ENCODE results near the gene MTMR6.
A peak's percentile ranks its signal among the peaks of the same experiment; 100 is the strongest.

Gene MTMR6

DNA sequence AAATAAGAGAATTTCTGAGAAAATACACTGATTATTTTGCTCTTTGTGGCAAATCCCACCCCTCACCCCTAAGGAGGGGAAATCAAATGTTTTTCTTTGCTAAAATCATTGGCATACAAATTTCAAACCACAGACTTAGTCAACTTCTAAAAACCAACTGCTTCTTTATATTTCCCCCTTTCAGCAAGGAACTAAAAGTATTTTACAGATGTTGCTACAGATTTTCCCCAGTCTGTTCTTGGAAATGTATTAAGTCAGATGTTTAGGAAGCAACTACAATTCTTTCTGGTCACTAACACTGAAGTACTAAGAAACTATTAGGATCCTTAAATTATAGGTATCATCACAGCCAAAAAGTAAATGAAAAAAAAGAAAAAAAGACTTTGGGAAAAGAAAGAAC, 6.9 kb downstream of the MTMR6 start:
- no peak for DNase-seq (ENCODE audit: low read depth in 2 of 2)

DNA sequence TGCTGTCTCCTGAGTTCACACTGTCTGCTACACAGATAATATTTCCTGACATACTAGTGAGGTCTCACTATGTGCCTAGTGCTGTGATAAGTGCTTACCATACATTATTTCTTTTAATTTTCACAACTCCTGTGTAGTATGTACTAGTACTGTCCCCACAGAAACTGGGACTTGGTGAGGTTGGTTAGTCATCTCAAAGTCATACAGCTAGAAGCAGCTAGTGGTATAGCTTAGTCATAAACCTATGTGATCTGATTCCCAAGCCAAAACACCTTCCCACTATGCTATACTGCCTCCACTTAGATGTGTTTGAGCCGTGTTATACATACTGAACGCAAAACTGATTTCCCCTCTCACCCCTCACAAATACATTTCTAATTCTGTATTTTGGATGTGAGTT, 10.5 kb downstream of the MTMR6 start:
- DNase-seq (ENCODE audit: low read depth in 2 of 2): no peak

DNA sequence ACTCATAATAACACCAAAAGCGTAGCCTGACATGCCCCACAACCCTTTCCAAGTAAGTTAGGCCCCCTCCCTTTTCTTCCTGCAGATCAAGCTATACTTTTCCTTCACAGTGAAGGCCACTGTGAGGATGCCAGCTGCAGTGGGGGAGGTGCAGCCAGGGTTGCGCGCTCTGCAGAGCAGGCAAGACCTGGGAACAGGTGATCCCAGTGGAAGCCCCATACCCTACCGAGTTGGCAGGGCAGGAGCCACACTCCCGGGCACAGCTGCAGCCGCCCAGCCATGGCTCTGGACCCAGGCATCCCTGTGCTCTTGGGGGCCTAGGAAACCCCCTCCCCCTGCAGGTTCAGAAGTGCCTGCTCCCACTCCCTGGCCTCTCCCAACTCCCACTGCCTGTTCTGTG, 18.7 kb downstream of the MTMR6 start:
- no peak for DNase-seq (ENCODE audit: low read depth in 2 of 2)

DNA sequence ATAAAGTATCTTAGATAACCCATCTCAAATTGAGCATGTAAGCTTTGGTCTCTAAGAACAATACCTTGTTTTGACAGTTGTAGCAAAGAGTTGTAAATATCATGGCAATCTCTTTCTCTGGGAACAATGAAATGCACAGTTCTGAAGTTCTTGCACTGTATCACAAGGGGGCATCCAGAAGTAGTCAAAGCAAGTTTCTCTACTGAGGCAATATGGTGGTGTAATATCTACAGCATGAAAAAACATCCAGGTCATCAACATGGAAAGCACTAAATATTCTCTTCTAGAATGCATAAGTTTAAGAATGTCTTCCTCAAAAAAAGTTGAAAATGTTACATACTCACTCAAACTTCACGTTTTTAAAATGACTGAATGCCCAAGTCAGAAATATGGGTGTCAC, 19.6 kb downstream of the MTMR6 start:
- DNase-seq (ENCODE audit: low read depth in 2 of 2): no peak

DNA sequence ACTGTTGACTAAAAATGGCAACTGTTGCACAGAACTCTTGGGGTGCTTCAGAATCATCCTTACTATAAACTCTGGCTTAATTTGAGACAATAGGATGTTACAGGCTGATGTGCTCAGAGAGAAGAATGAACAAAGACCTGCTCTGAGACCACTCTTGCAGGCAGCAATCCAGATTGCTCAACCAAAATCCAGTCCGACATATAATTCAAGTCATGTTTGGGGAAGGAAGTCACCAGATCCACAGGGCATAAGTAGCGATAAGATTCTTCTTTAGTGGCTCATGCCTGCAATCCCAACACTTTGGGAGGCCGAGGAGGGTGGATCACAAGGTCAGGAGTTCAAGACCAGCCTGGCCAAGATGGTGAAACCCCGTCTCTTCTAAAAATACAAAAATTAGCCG, 20.6 kb downstream of the MTMR6 start:
- DNase-seq (ENCODE audit: low read depth in 2 of 2): no peak

DNA sequence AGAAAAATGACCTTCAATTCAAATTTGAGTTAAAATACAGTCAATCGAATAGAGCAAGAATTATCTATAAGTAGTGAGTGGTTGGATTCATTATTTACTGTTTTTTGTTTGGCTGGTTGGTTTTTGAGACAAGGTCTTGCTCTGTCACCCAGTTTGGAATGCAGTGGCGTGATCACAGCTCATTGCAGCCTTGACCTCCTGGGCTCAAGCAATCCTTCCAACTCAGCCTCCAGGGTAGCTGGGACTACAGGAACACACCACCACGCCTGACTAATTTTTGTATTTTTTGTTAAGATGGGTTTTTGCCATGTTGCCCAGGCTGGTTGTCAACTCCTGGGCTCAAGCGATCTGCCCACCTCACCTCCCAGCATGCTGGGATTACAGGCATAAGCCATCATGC, 25.0 kb downstream of the MTMR6 start:
- no peak for DNase-seq (ENCODE audit: low read depth in 2 of 2)

DNA sequence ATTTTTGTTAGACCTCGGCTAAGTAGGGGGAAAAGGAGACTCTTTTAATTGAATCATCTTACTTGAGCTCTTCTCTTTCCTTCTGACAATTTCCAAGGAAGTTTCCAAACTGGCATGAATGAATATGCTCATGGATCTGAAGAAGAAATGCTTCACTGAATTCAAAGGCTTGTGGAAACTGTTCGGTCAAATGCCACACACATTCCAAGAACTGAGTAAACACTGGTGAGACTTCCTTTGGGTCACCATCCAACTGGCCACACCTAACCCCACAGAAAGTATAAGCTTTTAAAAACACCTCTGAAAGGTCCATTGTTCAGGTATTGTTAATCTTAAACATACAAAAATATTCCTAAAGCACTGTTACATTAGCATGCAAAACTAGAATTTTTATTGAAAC, 33.6 kb downstream of the MTMR6 start:
- no peak for DNase-seq (ENCODE audit: low read depth in 2 of 2)

DNA sequence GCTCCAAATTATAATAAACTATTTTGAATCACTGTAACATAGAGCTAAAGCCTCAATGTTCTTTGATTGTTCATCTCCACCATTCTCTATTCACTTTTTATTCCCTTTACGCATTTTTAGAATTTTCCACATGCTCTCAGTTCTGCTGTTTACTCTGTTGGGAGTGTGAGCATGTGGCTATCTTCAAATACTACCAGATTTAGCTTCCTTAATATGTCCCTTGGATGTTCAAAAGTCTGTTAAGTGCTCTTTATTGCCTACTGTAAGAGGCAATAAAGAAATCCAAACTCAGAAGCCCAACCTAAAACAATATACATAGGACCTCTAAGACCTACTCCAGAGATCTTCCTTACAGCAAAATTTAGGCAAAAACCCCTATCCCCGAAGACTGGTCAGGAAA, 34.5 kb downstream of the MTMR6 start:
- no peak for DNase-seq (ENCODE audit: low read depth in 2 of 2)

DNA sequence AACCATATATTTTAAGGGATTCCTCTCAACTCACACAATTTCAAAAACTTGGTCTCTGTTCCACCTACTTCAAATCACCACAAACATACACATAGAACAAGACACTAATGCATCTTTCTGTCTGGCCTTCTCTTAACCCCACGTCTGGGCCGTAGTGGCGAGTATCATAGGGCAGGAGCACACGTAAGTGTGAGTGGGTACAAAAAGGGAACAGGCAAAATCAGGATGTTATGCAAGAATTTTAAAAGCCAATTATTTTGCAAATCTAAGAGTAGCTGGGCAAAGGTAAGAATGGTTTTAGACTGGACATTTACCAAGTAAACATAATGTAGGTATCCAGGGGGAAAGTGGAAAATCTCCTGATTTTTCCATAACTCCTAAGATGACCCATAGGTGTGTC, 35.1 kb downstream of the MTMR6 start:
- DNase-seq (ENCODE audit: low read depth in 2 of 2): no peak

DNA sequence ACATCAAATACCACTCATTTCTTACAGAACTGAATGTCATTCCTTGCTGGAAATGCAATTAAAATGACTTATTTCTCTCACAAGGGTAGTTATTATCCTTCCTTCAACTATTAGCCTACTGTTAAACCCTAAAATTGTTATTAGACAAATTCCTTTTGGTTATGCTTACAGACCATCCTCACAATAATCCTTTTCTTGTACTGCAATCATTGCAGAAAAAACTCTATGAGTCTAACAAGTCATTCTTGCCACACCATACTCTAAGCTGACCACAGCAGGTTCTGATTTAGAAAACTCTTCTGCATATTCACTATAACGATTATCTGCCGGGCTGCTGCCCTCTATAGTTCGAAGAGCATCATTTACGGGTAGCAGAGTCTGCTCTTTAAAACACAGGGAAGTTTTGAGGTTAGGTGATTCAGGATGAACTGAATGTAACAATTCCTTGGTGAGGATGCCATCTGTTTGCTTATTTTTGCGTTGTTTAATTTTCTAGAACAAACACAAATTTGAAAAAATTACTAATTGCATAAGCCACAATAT, 38.2 kb downstream of the MTMR6 start:
- DNase-seq (ENCODE audit: low read depth in 2 of 2): peak; percentile 20 to 22

DNA sequence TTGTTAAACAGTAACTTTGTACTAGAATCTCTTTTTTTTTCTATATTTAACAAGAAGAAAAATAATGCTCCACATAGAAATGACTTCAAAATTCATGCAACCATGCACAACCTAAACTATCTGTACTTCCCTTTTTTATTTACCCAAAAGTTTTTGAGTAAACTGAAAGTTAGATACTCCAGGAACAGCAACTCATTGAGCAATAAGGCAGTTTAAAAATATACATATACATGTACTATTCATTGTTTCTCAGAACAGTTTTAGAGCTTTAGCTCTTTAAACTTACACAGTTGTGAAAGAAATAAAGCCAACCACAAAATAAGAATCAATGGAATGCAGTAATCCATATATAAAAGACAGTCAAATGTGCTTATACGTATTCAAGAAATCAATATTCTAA, 39.2 kb downstream of the MTMR6 start:
- DNase-seq (ENCODE audit: low read depth in 2 of 2): no peak

DNA sequence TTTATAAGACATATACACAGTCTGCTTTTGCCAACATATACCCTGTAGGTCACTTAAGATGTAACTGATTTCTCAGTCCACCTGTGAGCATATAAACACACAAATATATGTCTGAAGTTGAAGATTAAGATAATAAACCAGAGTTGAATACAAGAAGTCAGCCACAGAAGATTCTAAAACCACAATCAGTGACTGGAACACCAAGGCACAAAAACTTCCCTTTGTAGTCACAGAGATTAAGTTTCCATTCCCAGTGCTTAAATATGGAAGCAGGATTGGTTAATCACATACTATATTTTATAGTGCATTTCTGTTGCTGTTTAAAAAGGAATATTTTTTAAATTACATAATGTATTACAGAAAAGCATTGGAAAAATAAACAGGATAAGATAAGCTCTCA, 39.9 kb downstream of the MTMR6 start:
- DNase-seq (ENCODE audit: low read depth in 2 of 2): no peak

DNA sequence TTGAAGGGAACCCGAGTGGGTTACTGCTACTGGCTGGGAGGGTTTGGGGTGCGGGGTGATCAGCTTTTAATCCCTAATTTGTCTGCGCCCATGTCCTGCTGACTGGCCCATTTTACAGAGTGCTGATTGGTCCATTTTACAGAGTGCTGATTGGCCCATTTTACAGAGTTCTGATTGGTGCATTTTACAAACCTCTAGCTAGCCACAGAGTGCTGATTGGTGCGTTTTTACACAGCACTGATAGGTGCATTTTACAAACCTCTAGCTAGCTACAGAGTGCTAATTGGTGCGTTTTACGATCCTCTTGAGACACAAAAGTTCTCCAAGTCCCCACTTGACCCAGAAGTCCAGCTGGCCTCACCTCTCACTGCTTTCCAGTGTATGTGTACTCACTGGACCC, 43.2 kb downstream of the MTMR6 start:
- DNase-seq (ENCODE audit: low read depth in 2 of 2): no peak

DNA sequence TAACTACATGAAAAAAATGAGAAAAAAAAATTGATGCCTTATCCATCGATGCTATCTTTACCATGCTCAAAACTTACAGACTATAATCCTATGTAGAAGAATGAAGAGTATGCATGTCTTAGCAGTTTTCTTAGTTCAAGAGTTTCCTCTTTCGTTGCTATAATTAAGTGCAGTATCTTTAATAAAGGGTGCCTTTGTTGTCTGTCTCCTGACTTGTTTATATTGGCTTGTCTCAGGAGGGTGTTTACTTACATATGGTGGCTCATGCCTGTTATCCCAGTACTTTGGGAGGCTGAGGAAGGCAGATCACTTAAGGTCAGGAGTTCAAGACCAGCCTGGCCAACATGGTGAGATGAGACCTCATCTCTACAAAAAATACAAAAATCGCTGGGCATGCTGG, 44.3 kb downstream of the MTMR6 start:
- no peak for DNase-seq (ENCODE audit: low read depth in 2 of 2)

DNA sequence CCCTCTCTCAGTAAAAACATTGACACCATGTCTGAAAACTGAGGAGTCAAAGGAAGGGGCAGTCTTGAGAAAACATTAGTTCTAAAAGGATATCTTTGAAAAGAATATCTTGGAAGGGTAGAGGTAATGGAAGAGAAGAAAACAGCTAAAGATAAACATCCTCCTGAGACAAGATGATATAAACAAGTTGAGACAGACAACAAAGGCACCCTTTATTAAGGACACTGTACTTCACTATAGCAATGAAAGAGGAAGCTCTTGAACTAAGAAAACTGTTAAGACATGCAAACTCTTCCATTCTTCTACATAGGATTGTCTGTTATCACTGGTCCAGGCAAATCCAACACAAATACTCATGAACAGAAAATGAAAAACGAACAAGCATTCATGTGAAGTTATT, 46.3 kb downstream of the MTMR6 start:
- no peak for DNase-seq (ENCODE audit: low read depth in 2 of 2)

DNA sequence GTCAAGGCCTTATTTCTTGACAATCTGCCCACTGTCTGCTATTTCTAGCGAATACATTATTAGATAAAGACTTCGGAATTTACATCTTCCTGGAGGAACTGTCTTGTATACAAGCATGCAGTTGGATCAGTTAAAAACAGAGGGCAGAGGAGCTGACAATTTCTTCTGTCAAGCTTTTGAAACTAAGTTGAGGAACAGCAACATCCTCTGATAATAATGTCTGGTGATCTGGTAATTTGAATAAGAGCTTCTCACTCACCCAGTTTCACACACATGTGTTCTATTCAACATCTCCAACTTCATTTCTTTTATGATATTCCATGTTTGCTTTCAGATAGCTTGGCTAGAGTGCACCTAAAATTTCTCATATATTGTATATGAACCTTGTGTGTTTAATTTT, 50.2 kb downstream of the MTMR6 start:
- DNase-seq (ENCODE audit: low read depth in 2 of 2): no peak

DNA sequence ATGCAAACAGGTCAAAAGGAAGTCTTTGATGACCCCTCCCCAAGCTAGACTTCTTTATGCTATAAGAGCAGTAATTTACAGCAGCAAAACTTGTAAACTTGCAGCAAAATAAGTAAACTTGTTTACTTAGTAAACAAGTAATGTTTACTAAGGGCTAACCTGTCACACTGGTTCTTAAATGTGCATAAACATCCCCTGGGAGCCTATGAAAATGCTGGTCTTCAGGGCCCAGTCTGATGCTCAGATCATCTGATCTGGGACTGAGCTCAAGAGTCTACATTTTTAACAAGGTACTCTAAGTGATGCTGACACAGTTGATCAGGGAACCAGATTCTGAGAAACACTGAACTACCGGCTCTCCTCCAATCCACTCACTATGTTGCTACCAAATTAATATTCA, 53.4 kb downstream of the MTMR6 start:
- DNase-seq (ENCODE audit: low read depth in 2 of 2): no peak

DNA sequence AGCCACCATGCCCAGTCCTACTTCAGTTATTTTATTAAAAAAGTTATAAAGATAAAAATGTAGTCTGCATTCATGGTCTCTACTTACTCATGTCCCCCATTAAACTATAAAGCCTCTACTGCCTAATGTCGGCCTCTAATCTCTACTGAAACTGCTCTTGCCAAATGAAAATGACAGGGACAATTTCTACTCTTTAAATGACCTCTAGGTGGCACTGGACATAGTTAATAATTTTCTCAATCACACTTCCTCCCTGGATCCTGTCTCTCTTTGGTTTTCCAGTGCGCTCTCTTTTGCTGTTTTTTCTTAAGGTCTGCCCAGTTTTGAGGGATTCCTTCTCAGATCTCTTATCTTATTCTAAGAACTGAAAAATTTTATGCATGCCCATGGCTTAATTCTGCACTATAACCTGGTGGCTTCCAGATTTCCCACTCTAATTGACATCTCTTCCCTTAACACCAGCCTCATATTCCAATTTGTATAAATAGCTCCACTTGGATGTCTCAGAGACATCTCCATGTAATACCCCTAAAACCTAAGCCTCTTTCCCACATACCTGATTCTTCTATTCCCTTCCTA, 54.3 kb downstream of the MTMR6 start:
- DNase-seq (ENCODE audit: low read depth in 2 of 2): no peak

DNA sequence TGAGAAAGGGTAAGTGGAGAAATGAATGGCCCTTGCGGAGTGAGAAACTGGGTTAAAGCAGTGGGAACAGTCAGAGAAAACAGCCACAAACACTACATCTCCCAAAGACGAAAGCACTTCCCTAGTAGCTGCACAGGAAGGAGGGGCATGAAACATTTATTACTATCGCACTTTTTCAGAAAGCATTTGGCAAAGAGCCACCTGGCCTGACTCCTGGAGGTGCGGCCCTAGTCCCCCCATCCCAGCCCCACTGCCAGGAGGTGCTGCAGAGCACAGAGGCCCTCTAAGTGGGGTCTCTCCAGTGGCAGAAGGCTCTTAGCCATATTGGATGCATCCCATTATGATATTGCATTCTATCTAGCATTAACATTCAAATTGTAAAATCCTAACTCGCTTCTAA, 55.8 kb downstream of the MTMR6 start:
- DNase-seq (ENCODE audit: low read depth in 2 of 2): no peak

DNA sequence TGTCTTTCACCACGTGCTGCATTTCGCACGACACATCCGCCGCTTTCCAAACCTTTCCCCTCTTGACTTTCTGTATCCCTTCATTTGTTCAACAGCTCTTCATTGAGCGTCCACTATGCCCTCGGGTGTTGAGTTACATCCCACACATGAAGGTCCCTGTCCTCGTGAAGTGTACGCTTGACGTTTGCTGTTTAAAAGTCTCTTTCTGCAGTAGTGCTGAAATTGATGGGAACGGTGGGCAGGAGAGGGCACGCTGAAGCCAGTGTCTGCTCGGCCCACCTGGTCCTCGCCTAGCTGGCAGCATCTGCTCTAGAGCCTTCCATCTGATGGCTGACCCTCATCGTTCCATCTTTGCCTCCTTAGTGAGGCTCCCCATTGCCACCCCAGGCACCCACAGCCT, 59.6 kb downstream of the MTMR6 start:
- DNase-seq (ENCODE audit: low read depth in 2 of 2): no peak

DNA sequence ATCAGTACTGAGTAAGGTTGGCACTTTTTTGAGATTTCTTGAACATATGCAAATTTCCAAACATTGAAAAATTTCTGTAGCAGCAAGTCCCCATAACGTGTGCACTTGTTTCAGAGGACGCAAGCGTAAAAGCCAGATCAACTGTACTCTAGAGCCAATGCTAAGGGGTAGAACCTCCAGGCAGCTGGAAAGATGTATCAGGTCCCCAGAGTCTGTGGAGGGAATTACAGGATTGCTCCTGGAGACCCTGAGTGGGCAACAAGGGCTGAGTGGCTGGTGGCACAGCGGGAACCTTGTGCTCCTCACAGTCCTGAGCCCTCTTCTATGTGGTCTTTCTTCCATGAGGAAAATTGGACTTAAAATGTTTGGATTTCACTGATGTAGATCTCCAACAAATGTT, 61.3 kb downstream of the MTMR6 start:
- DNase-seq (ENCODE audit: low read depth in 2 of 2): no peak

DNA sequence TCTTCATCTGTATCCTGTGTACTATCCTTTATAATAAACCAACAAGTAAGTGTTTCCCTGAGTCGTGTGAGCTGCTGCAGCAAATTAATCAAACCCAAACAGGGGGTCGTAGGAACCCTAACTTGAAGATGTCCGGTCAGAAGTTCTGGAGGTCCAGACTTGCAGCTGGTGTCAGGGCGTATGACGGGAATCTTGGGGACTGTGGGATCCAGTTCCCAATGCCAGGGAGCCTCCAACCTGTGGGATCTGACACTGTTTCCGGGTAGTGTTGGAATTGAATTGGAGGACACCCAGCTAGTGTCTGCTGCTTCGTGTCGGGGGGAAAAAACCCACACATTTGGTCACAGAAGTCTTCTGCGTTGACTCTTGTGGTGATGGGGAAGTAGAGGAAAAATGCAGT, 63.1 kb downstream of the MTMR6 start:
- no peak for DNase-seq (ENCODE audit: low read depth in 2 of 2)

DNA sequence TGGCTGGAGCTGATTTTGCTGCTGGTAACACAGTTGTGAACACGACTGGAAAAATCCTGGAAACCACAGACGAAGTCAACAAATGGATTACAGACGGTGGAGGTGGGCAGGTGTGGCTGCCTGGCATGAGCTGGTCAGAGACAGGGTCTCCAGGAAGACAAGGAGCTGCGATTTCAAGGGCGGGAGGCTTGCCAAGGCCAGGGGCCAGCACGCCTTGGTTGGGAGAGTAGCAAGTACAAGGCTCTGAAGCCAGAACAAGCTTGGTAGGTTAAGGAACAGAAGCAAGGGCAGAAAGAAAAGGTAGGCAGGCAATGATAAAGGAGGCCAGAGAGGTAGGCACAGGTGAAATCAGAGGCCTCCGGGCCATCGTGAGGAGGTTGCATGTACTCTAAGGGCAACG, 64.5 kb downstream of the MTMR6 start:
- no peak for DNase-seq (ENCODE audit: low read depth in 2 of 2)

DNA sequence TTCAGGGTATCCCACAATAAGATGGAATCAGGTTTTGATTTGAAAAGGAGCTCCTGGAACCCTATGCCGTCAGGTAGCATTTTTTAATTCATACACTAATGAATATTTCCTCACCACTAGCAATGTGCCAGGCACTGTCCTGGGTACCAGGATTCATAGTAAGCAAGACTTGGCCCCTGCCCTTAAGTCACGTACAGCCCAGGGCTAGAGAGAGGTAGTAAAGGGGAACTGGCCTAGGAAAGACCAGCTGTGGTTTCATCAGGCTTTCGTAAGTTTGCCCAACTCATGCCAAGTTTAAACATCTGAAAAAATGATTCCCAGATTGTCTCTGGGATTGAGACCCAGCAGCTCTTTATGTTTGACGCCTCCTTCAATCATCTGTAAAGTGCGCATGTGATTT, 69.3 kb downstream of the MTMR6 start:
- no peak for DNase-seq (ENCODE audit: low read depth in 2 of 2)

All from fibroblast of skin of left quadriceps (primary cell).